M059J (cell line): Measurements from ENCODE around the gene TRIM40. TPM values are rescaled to one million over a fixed set of nuclear protein-coding genes. Genes with fewer than 3 reads are reported as not detected.

Source experiments
- total RNA-seq: library from RNA; depleted of rRNA; stranded (reverse); fragments of >200 nt; shearing (Covaris generic); gene quantifications from 2 replicates; pipeline ENCODE4 v1.2.3, GENCODE V29; 2014; rRNA removed

The TRIM40 gene
- total RNA-seq, 1 experiment from 2014 or later: not detected

Other genes starting within 250 kb of the TRIM40 start
- gene HLA-A, start 193.6 kb upstream of the TRIM40 start, total RNA-seq: 1,733 and 2,135 TPM in 2 replicates
- 34.4 and 47.3 TPM in 2 replicates for gene POLR1H, start 74.9 kb upstream of the TRIM40 start, total RNA-seq
- gene PPP1R11, start 68.9 kb upstream of the TRIM40 start, total RNA-seq: 105 and 112 TPM in 2 replicates
- 0.20 TPM in 1 of 2 replicates, not detected in the other for gene RNF39, start 60.4 kb upstream of the TRIM40 start, total RNA-seq
- gene TRIM31, start 23.1 kb upstream of the TRIM40 start, total RNA-seq: not detected in 2 replicates
- not detected in 2 replicates for gene TRIM10, start 25.1 kb downstream of the TRIM40 start, total RNA-seq
- not detected in 2 replicates for gene TRIM15, start 27.4 kb downstream of the TRIM40 start, total RNA-seq
- 90.0 and 111 TPM in 2 replicates for gene TRIM26, start 77.3 kb downstream of the TRIM40 start, total RNA-seq
- gene TRIM39, start 190.8 kb downstream of the TRIM40 start, total RNA-seq: 18.0 and 26.8 TPM in 2 replicates
- gene RPP21, start 209.0 kb downstream of the TRIM40 start, total RNA-seq: 106 and 156 TPM in 2 replicates